ENCODE results near the gene S100A4.

S100A4 gene

DNA sequence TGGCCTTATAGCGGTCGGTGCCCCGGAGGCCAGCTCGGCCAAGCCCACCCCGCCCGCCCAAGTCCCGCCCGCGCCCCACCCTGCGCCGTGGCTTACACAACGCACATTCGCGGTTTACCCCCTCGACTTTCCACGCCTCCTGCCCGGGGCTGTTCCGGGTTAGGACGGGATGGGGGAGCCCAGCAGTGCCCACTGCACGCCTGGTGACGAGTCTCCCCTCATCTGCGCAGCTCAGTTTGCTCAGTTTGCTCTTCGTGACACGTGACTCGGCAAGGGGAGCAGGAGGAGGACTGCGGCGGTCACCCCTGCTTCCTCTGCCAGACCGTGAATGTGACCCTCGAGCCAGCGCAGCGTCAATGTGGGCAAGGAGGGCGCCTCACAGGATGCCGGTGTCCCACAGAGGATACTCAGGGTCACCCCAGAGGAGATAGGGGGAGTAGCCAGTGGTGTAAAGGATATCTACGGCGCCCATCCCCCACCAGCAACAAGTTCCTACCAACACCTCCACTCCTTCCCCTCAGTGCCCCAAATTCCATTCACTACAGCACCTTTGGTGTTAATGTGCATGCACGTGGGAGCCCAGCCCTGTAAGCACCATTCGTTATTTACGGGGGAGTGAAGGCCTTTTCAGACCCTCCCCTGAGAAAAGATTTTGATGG is 9.5 kb downstream of the S100A4 start:
- DNase-seq (ENCODE audit: low read depth): no peak
- H3K4me3 ChIP-seq (ENCODE audit: low read length): peak overlapping the region; percentile 81
- TF ChIP-seq, protein P1, sequence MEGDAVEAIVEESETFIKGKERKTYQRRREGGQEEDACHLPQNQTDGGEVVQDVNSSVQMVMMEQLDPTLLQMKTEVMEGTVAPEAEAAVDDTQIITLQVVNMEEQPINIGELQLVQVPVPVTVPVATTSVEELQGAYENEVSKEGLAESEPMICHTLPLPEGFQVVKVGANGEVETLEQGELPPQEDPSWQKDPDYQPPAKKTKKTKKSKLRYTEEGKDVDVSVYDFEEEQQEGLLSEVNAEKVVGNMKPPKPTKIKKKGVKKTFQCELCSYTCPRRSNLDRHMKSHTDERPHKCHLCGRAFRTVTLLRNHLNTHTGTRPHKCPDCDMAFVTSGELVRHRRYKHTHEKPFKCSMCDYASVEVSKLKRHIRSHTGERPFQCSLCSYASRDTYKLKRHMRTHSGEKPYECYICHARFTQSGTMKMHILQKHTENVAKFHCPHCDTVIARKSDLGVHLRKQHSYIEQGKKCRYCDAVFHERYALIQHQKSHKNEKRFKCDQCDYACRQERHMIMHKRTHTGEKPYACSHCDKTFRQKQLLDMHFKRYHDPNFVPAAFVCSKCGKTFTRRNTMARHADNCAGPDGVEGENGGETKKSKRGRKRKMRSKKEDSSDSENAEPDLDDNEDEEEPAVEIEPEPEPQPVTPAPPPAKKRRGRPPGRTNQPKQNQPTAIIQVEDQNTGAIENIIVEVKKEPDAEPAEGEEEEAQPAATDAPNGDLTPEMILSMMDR (conservative IDR thresholded peaks at IDR 0.05; ENCODE audit: low read depth, low read length): no peak

DNA sequence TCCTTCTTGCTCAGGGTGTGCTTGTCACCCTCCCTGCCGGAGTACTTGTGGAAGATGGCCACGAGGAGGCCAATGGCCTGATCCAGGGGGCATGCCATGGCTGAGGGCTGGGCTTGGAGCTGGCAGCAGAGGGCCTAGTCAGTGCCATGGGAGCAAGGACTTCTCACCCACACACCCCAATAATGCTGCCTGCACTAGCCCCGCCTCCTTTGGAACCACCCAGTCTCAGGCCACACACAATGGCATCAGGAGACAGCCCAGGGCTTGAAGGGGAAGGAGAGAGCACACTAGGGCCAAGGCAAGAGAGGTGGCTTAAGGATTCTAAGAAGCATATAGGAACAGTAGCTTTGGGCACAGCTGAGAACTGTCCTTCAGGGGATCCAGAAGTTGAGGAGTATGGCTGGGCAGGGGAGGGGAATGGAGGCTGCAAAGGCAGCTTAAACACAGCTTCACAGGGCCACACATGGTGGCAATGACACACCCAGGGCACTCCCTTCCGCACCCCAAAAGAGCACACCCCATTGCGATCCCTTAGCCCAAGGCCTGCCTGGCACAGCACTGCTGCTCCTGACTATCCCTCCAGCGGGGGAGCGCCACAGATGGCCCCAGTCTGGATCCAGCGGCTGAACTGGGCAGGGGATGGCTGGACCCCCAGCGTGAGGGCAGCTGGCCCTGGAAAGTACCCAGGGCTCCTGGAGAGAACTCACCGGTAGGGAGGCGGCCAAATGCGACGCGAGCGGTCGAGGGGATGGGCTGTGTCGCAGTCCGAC is 10.2 kb downstream of the S100A4 start, which contains the start of gene S100A6:
TSS of gene S100A6 (minus strand) at position 750 of the 770 bp plus-strand sequence. CDS start at position 98, 652 bp downstream.
- no peak for DNase-seq (ENCODE audit: low read depth)
- H3K4me3 ChIP-seq (ENCODE audit: low read length): peak within 1 kb of the TSS; percentile 81
- TF ChIP-seq, protein P1 (conservative IDR thresholded peaks at IDR 0.05; ENCODE audit: low read depth, low read length): no peak

DNA sequence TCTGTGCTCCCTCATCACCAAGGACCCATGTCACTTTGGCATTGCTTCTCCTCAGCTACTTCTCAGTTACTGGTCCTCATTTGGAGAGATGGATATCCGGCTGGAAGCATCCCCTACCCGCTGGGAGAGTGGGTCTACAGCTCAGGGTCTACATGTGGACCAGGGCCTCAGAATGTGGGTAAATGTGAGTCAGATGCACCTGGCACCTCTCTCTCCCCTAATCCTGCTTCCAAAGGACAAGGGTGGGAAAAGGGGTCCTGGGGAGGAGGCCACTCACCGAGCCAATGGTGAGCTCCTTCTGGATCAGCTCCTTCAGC is 10.7 kb downstream of the S100A4 start:
- TF ChIP-seq, protein P1 (conservative IDR thresholded peaks at IDR 0.05; ENCODE audit: low read depth, low read length): no peak

DNA sequence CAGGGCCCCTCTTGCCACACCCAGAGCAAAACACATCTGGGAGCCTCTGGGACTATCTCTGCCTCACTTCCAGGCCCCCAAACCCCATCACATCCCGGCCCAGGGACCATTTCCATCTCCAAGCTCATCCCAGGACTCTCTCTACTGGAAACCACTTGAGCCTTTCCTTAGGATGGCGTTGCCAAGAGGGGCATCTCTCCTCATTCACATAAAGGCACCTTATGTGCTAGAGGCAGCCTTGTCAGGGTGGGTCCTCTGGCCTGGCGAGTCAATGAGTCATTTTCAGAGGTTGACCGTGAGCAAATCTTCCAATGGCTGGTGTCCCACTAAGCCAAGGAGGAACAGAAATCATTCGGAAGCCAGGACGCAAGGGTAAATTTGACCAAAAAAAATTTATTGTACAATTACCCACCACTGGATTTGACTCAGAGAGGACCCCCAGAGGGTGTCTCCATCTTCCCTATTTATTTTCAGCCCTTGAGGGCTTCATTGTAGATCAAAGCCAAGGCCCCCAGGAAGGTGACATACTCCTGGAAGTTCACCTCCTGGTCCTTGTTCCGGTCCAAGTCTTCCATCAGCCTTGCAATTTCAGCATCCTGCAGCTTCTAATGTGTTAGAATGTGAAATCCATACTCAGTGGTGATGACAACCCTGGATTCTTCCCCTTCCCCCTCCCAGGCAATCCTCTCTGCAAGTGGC is 11.2 kb downstream of the S100A4 start:
- TF ChIP-seq, protein P1 (conservative IDR thresholded peaks at IDR 0.05; ENCODE audit: low read depth, low read length): no peak
- peak overlapping the region; percentile 81 for H3K4me3 ChIP-seq (ENCODE audit: low read length)
- no peak for DNase-seq (ENCODE audit: low read depth)

More for the DNA sequence above, 10.7 kb downstream of the S100A4 start:
- peak overlapping the region; percentile 81 for H3K4me3 ChIP-seq (ENCODE audit: low read length)
- no peak for DNase-seq (ENCODE audit: low read depth)

DNA sequence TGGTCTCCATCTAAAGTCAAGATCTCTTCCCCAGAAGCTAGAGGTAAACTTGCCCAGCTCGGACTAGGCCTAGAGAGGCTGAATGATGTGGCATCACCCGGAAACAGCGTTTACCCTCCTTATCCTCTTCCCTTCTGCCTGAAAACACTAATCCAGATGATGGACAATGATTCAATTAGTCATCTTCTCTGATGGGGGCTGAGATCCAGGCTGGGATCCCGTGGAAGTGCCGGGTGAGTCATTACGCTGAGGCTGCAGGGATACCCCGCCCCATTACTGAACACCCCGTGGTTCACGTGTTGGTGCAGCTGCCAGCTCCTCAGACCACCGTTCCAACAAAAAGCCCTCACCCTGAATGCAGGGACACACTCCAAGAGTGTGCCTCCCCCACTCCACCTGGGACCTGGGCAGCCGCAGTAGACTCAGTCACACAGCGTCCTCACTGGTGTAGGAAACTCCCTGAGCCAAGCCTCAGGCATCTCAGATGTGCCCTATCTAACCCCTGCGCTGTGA is 11.9 kb downstream of the S100A4 start:
- peak; percentile 88 for DNase-seq (ENCODE audit: low read depth)
- H3K4me3 ChIP-seq (ENCODE audit: low read length): peak overlapping the region; percentile 81
- TF ChIP-seq, protein P1 (conservative IDR thresholded peaks at IDR 0.05; ENCODE audit: low read depth, low read length): no peak

DNA sequence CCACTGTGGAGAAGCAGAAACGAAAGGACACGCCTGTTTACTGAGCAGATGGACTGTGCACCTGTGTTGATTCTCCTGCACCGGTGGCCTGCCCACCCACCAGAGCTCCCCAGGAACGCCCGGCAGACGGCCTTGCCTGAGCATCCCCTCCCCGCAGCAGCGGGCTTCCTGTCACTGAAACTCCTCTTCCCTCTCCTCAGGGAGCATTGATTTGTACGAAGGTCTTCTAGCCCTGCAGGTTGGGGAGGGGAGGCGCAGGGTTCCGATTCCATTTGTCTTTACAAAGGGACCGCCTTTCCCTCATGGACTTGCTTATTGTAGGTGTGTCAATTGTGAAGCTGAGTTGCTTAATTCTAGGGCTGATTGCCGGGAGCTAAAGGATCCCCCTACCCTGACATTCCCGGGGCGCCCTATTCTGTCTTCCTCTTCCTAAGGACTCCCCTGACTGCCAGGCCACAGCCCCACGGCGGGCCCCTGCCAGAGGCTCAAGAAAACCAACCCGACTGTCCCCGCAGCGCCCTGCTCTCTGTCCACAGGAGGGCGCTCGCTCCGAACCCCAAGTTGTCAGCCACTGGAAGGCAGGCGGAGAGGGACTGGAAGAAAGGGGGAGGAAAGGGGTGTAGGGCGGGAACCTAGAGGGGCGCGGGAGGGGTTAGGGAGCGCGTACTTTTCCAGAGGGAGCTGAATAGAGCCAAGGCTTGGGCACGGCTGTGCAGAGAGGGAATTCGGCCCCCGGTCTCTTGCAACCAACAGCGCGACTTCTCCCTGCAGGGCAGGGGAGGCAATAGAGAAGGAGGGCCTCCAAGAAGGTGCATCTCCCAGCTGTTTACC is 12.6 kb downstream of the S100A4 start:
- no peak for DNase-seq (ENCODE audit: low read depth)
- peak overlapping the region; percentile 81 for H3K4me3 ChIP-seq (ENCODE audit: low read length)
- TF ChIP-seq, protein P1 (conservative IDR thresholded peaks at IDR 0.05; ENCODE audit: low read depth, low read length): peak; percentile 93
